ENCODE data around the gene MORC4.

MORC4 gene

GRCh38 chrX:106905064-106905708 is 94.8 kb downstream of the MORC4 start:
- DNase-seq (ENCODE audit: low read depth) = no peak

- DNase-seq (ENCODE audit: low read depth) = no peak
Observed at GRCh38 chrX:106903856-106904528, 96.0 kb downstream of the MORC4 start.

GRCh38 chrX:106903291-106903824 is 96.7 kb downstream of the MORC4 start, which contains the start of gene RIPPLY1:
Gene RIPPLY1 (minus strand): TSS chrX:106903341. CDS start chrX:106903287, 54 bp downstream.
- no peak for DNase-seq (ENCODE audit: low read depth)

- DNase-seq (ENCODE audit: low read depth) = no peak
Observed at GRCh38 chrX:106902684-106903083, 97.3 kb downstream of the MORC4 start.

- DNase-seq (ENCODE audit: low read depth) = no peak
Observed at GRCh38 chrX:106901781-106902219, 98.2 kb downstream of the MORC4 start.

GRCh38 chrX:106901341-106901740 is 98.7 kb downstream of the MORC4 start:
- no peak for DNase-seq (ENCODE audit: low read depth)

- peak; percentile 15 for DNase-seq (ENCODE audit: low read depth)
Observed at GRCh38 chrX:106899841-106900240, 100.2 kb downstream of the MORC4 start.

- DNase-seq (ENCODE audit: low read depth) = no peak
Observed at GRCh38 chrX:106899276-106899675, 100.7 kb downstream of the MORC4 start.

- DNase-seq (ENCODE audit: low read depth) = peak; percentile 67
Observed at GRCh38 chrX:106898462-106898861, 101.5 kb downstream of the MORC4 start.

GRCh38 chrX:106897259-106897658 is 102.8 kb downstream of the MORC4 start:
- DNase-seq (ENCODE audit: low read depth) = peak; percentile 74

- peak; percentile 83 for DNase-seq (ENCODE audit: low read depth)
Observed at GRCh38 chrX:106894978-106895452, 105.0 kb downstream of the MORC4 start.

- peak; percentile 81 for DNase-seq (ENCODE audit: low read depth)
Observed at GRCh38 chrX:106894392-106894909, 105.6 kb downstream of the MORC4 start.

- DNase-seq (ENCODE audit: low read depth) = peak; percentile 14
Observed at GRCh38 chrX:106891762-106892460, 108.1 kb downstream of the MORC4 start.
